MG63 (cell line): ENCODE results near the gene CAB39L. TPM values are rescaled to one million over a fixed set of nuclear protein-coding genes. Genes with fewer than 3 reads are reported as not detected.

ENCODE experiments used
- DNase-seq: peaks from one replicate; pipeline ENCODE4 v3.0.0-alpha.2; 2020
- H3K27me3 ChIP-seq: fragments of 250-450 bp; sonication (Bioruptor Pico); 2 replicates; pipeline ENCODE4 v1.5.1; 2020; ENCODE audit warnings: mild to moderate bottlenecking, moderate library complexity
- H3K36me3 ChIP-seq: fragments of 250-450 bp; sonication (Bioruptor Pico); 2 replicates; pipeline ENCODE4 v1.5.1; 2020; ENCODE audit warnings: mild to moderate bottlenecking, moderate library complexity
- H3K4me3 ChIP-seq: fragments of 250-450 bp; sonication (Bioruptor Pico); 2 replicates; pipeline ENCODE4 v1.5.1; 2020; ENCODE audit warnings: mild to moderate bottlenecking, moderate library complexity
- H3K9me3 ChIP-seq: fragments of 250-450 bp; sonication (Bioruptor Pico); 2 replicates; pipeline ENCODE4 v1.5.1; 2020; ENCODE audit warnings: mild to moderate bottlenecking, moderate library complexity
- total RNA-seq: library from RNA; depleted of rRNA; stranded (reverse); fragments of >200 nt; shearing (Covaris generic); gene quantifications from 2 replicates; pipeline ENCODE4 v1.2.3, GENCODE V29; 2014; ENCODE audit warnings: low replicate concordance; rRNA removed

Gene CAB39L
- total RNA-seq, result 5.4 and 11.6 TPM in 2 replicates

GRCh38 chr13:49443704-49444523, at the start of gene CAB39L, which contains the start of gene SETDB2:
Gene CAB39L, minus strand, starts transcription at chr13:49444064. Its CDS starts 61,154 bp downstream, at chr13:49382910.
Gene SETDB2, plus strand, starts transcription at chr13:49444274. Its CDS starts 7,620 bp downstream, at chr13:49451894.
- Histone ChIP-seq H3K27me3 (no peaks in the 10 kb centered on the region), H3K36me3 (no peaks in the 10 kb centered on the region; the same call in 1 of the 2 replicates), H3K4me3 (peak within 1 kb of the TSS; percentile 71), H3K9me3 (no peaks in the 10 kb centered on the region)
- peak; percentile 99 for DNase-seq

GRCh38 chr13:49488563-49488962, 44.7 kb upstream of the CAB39L start:
- Histone ChIP-seq H3K27me3 (no peaks in the 10 kb centered on the region), H3K36me3 (0 out of 2 replicates have a peak, but pooled peaks cover 2% of the 10 kb centered on the region), H3K9me3 (no peaks in the 10 kb centered on the region), H3K4me3 (no peak overlapping the region)
- no peak for DNase-seq

GRCh38 chr13:49481788-49482187, 37.9 kb upstream of the CAB39L start:
- Histone ChIP-seq H3K4me3 (no peak overlapping the region), H3K9me3 (no peaks in the 10 kb centered on the region), H3K27me3 (no peaks in the 10 kb centered on the region), H3K36me3 (peaks cover 11% of the 10 kb centered on the region)
- no peak for DNase-seq

- Histone ChIP-seq H3K36me3 (peaks cover 9% of the 10 kb centered on the region; the same call in 1 of the 2 replicates), H3K4me3 (no peak overlapping the region), H3K9me3 (no peaks in the 10 kb centered on the region), H3K27me3 (no peaks in the 10 kb centered on the region)
- no peak for DNase-seq
Observed at GRCh38 chr13:49476529-49476928, 32.7 kb upstream of the CAB39L start.

- Histone ChIP-seq H3K4me3 (no peak overlapping the region), H3K9me3 (no peaks in the 10 kb centered on the region), H3K36me3 (no peaks in the 10 kb centered on the region; the same call in 1 of the 2 replicates), H3K27me3 (no peaks in the 10 kb centered on the region)
- peak; percentile 54 for DNase-seq
Observed at GRCh38 chr13:49472186-49472585, 28.3 kb upstream of the CAB39L start.

- Histone ChIP-seq H3K27me3 (no peaks in the 10 kb centered on the region), H3K4me3 (no peak overlapping the region), H3K9me3 (peaks cover 8% of the 10 kb centered on the region; the same call in 1 of the 2 replicates), H3K36me3 (peaks cover 20% of the 10 kb centered on the region)
- DNase-seq, result no peak
Observed at GRCh38 chr13:49466292-49466838, 22.5 kb upstream of the CAB39L start.

GRCh38 chr13:49464621-49465325, 20.9 kb upstream of the CAB39L start:
- Histone ChIP-seq H3K9me3 (peaks cover 8% of the 10 kb centered on the region; the same call in 1 of the 2 replicates), H3K4me3 (no peak overlapping the region), H3K36me3 (peaks cover 23% of the 10 kb centered on the region), H3K27me3 (no peaks in the 10 kb centered on the region)
- no peak for DNase-seq

GRCh38 chr13:49464085-49464484, 20.2 kb upstream of the CAB39L start:
- Histone ChIP-seq H3K27me3 (no peaks in the 10 kb centered on the region), H3K36me3 (peaks cover 23% of the 10 kb centered on the region), H3K9me3 (peaks cover 8% of the 10 kb centered on the region; the same call in 1 of the 2 replicates), H3K4me3 (no peak overlapping the region)
- no peak for DNase-seq

- H3K27me3 ChIP-seq, result no peaks in the 10 kb centered on the region
- peaks cover 23% of the 10 kb centered on the region for H3K36me3 ChIP-seq
- no peak for DNase-seq
- H3K9me3 ChIP-seq, result peaks cover 8% of the 10 kb centered on the region; the same call in 1 of the 2 replicates
- no peak overlapping the region for H3K4me3 ChIP-seq
Observed at GRCh38 chr13:49459580-49459979, 15.7 kb upstream of the CAB39L start.

- H3K4me3 ChIP-seq, result no peak overlapping the region
- H3K9me3 ChIP-seq, result peaks cover 5% of the 10 kb centered on the region; the same call in 1 of the 2 replicates
- no peaks in the 10 kb centered on the region for H3K27me3 ChIP-seq
- DNase-seq, result peak; percentile 43
- H3K36me3 ChIP-seq, result peaks cover 12% of the 10 kb centered on the region
Observed at GRCh38 chr13:49457221-49457620, 13.4 kb upstream of the CAB39L start.

- Histone ChIP-seq H3K4me3 (no peak overlapping the region), H3K27me3 (no peaks in the 10 kb centered on the region), H3K36me3 (peaks cover 3% of the 10 kb centered on the region; the same call in 1 of the 2 replicates), H3K9me3 (no peaks in the 10 kb centered on the region)
- no peak for DNase-seq
Observed at GRCh38 chr13:49456156-49456555, 12.3 kb upstream of the CAB39L start.

- DNase-seq, result no peak
- Histone ChIP-seq H3K9me3 (no peaks in the 10 kb centered on the region), H3K36me3 (no peaks in the 10 kb centered on the region), H3K4me3 (no peak overlapping the region; the same call in 1 of the 2 replicates), H3K27me3 (no peaks in the 10 kb centered on the region)
Observed at GRCh38 chr13:49455007-49455398, 11.1 kb upstream of the CAB39L start.

GRCh38 chr13:49454388-49455006, 10.6 kb upstream of the CAB39L start:
- no peak for DNase-seq
- H3K4me3 ChIP-seq, result peak overlapping the region; percentile 22
- no peaks in the 10 kb centered on the region for H3K27me3 ChIP-seq
- H3K36me3 ChIP-seq, result no peaks in the 10 kb centered on the region; the same call in 1 of the 2 replicates
- no peaks in the 10 kb centered on the region for H3K9me3 ChIP-seq

- Histone ChIP-seq H3K4me3 (no peak overlapping the region), H3K36me3 (no peaks in the 10 kb centered on the region; the same call in 1 of the 2 replicates), H3K9me3 (no peaks in the 10 kb centered on the region), H3K27me3 (no peaks in the 10 kb centered on the region)
- DNase-seq, result no peak
Observed at GRCh38 chr13:49453465-49453864, 9.6 kb upstream of the CAB39L start.

- no peaks in the 10 kb centered on the region; the same call in 1 of the 2 replicates for H3K36me3 ChIP-seq
- no peaks in the 10 kb centered on the region for H3K27me3 ChIP-seq
- no peak overlapping the region for H3K4me3 ChIP-seq
- DNase-seq, result no peak
- no peaks in the 10 kb centered on the region for H3K9me3 ChIP-seq
Observed at GRCh38 chr13:49452725-49453457, 9.0 kb upstream of the CAB39L start.
